ENCODE measurements around the gene PRKCH.

PRKCH gene

DNA sequence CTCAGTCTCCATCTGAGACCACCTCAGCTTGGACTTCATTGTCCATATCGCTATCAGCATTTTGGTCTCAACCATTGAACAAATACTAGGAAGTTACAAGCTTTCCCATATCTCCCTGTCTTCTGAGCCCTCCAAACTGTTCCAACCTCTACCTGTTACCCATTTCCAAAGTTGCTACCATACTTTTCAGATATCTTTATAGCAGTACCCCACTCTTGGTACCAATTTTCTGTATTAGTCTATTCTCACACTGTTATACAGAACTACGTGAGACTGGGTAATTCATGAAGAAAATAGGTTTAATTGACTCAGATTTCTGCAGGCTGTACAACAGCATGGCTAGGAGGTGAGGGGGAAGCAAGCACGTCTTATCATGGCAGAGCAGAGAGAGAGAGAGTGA lies 53.8 kb downstream of the PRKCH start:
- DNase-seq (ENCODE audit: low read depth in 1 of 2, low spot score in 1 of 2): no peak

DNA sequence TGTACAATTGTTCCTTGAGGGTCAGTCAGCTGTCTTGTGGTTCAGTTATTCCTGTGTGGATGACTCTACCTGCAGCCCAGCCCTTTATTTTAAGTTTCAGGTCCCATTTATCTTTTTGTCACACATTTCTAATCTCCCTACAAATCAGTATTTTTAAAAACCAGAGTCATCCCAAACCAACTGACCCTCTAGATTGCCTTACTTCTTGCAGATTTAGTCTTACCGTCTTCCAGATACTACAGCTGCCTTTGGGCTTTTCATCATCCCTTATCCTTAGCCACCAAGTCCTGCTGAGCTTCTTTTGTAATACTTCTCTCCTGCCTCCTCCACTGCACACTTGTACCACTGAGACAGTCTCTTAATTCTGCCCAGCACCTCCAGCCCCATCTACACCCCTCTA lies 54.9 kb downstream of the PRKCH start:
- DNase-seq (ENCODE audit: low read depth in 1 of 2, low spot score in 1 of 2): no peak
- H3K4me3 ChIP-seq (replicated peaks; ENCODE audit: insufficient read depth, low read length): no peak overlapping the region
- no peak for TF ChIP-seq REST (IDR thresholded peaks at IDR 0.05; ENCODE audit: insufficient replicate concordance, low read depth)
- TF ChIP-seq CTCF (IDR thresholded peaks at IDR 0.05; ENCODE audit: insufficient read depth, low read length): no peak
- TF ChIP-seq SPI1 (IDR thresholded peaks at IDR 0.05; ENCODE audit: borderline replicate concordance, low read depth): no peak
- H3K27me3 ChIP-seq (ENCODE audit: insufficient read depth, poor library complexity, severe bottlenecking): no peaks in the 10 kb centered on the region
- no peak overlapping the region for H3K27ac ChIP-seq (replicated peaks)

More for the DNA sequence above, 53.8 kb downstream of the PRKCH start:
- no peak for TF ChIP-seq REST (IDR thresholded peaks at IDR 0.05; ENCODE audit: insufficient replicate concordance, low read depth)
- no peak for TF ChIP-seq GABPA (IDR thresholded peaks at IDR 0.05; ENCODE audit: low read depth)
- no peak for TF ChIP-seq SPI1 (IDR thresholded peaks at IDR 0.05; ENCODE audit: borderline replicate concordance, low read depth)
- Histone ChIP-seq H3K27ac (replicated peaks) (no peak overlapping the region), H3K4me3 (replicated peaks; ENCODE audit: insufficient read depth, low read length) (no peak overlapping the region), H3K27me3 (ENCODE audit: insufficient read depth, poor library complexity, severe bottlenecking) (no peaks in the 10 kb centered on the region)

DNA sequence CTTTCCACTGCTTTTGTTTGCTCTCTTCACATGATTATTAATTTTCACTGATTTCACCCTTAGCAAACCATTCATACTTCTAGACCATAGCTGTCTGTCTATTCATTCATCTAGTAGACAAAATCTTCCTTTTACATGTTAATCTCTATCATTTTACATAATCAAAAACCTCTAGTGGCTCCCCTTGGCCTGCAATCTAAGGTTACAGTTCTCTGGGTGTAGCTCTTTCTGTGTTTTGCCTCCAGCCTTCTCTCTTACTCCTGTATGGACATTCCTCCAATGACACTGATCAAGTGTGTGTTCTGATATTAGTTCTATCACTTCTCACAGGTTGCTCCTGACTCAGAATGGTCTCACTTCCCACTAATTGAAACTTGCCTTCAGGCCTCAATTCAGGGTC lies 56.4 kb downstream of the PRKCH start:
- Histone ChIP-seq H3K27ac (replicated peaks) (no peak overlapping the region), H3K27me3 (ENCODE audit: insufficient read depth, poor library complexity, severe bottlenecking) (no peaks in the 10 kb centered on the region), H3K4me3 (replicated peaks; ENCODE audit: insufficient read depth, low read length) (no peak overlapping the region)
- no peak for TF ChIP-seq SPI1 (IDR thresholded peaks at IDR 0.05; ENCODE audit: borderline replicate concordance, low read depth)
- no peak for TF ChIP-seq REST (IDR thresholded peaks at IDR 0.05; ENCODE audit: insufficient replicate concordance, low read depth)
- no peak for TF ChIP-seq CTCF (IDR thresholded peaks at IDR 0.05; ENCODE audit: insufficient read depth, low read length)
- no peak for TF ChIP-seq GABPA (IDR thresholded peaks at IDR 0.05; ENCODE audit: low read depth)
- no peak for TF ChIP-seq POLR2AphosphoS5 (IDR thresholded peaks at IDR 0.05; ENCODE audit: low read depth)
- DNase-seq (ENCODE audit: low read depth in 1 of 2, low spot score in 1 of 2): no peak
